Measurements from ENCODE around the gene HOGA1.

The HOGA1 gene

GRCh38 chr10:97583476-97583875 is 713 bp upstream of the HOGA1 start:
- H3K36me3 ChIP-seq (ENCODE audit: insufficient read depth, low read length), result no peaks in the 10 kb centered on the region
- H3K4me1 ChIP-seq (ENCODE audit: insufficient read depth, low read length), result no peaks in the 10 kb centered on the region
- H3K9me3 ChIP-seq (ENCODE audit: insufficient read depth, low read depth, low read length), result no peaks in the 10 kb centered on the region
- no peaks in the 10 kb centered on the region for H3K27me3 ChIP-seq (ENCODE audit: insufficient read depth, low read length)
- no peak overlapping the region for H3K4me3 ChIP-seq (ENCODE audit: low read length)
- no peak overlapping the region for H3K9ac ChIP-seq (ENCODE audit: low read depth, low read length)
- no peak overlapping the region for H3K27ac ChIP-seq (ENCODE audit: low read depth, low read length)
- WGBS, result 94% methylated on average over 13 of the region's 13 CpGs

DNA sequence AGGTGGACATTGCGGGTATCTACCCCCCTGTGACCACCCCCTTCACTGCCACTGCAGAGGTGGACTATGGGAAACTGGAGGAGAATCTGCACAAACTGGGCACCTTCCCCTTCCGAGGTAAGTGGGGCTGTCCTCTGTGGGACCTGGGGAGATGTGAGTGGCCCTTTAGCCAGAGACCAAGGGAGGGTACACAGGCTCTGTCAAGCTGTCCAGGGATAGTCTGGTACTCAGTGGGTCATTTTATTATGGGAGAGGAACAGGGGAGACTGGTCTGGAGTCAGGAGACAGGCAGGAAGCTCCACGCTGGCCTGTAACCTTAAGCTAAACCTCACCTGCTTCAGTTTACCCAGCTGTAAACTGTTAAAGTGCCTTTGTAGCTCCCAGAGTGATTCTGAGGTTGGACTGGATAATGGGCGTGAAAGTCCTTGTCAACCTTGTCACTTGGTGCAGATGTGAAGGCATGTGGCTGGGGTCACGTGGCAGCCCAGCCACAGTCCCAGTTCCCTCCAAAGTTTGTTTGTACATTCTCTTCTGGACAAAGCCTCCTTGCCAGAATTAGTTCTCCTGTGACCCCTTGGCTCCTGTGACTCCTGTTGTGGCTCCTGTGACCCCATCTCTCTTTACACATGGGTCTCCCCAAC is 729 bp downstream of the HOGA1 start:
- 94% methylated on average over 4 of the region's 5 CpGs for WGBS
- Histone ChIP-seq H3K27ac (ENCODE audit: low read depth, low read length) (no peak overlapping the region), H3K27me3 (ENCODE audit: insufficient read depth, low read length) (no peaks in the 10 kb centered on the region), H3K4me3 (ENCODE audit: low read length) (no peak overlapping the region), H3K9ac (ENCODE audit: low read depth, low read length) (no peak overlapping the region), H3K36me3 (ENCODE audit: insufficient read depth, low read length) (no peaks in the 10 kb centered on the region), H3K9me3 (ENCODE audit: insufficient read depth, low read depth, low read length) (no peaks in the 10 kb centered on the region), H3K4me1 (ENCODE audit: insufficient read depth, low read length) (no peaks in the 10 kb centered on the region)

DNA sequence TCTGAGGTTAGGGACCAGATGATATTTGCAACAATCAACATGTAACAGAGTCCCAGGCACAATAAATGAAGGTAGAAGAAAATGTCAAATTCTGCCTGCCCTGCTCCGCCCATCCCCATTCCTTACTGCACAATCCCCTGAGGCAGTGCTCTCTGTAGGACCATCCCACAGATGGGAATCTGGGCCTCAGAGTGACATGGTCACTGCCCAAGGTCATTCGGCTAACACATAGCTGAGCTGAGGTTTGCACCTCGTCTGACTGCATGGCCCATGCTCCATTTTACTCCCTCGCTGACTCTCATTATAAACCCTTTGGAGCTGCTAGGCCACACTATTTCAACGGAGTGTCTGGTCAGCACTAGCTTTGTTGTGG is 1.2 kb downstream of the HOGA1 start:
- 89% methylated on average over 5 of the region's 5 CpGs for WGBS
- Histone ChIP-seq H3K36me3 (ENCODE audit: insufficient read depth, low read length) (no peaks in the 10 kb centered on the region), H3K4me3 (ENCODE audit: low read length) (no peak overlapping the region), H3K27me3 (ENCODE audit: insufficient read depth, low read length) (no peaks in the 10 kb centered on the region), H3K9ac (ENCODE audit: low read depth, low read length) (no peak overlapping the region), H3K9me3 (ENCODE audit: insufficient read depth, low read depth, low read length) (no peaks in the 10 kb centered on the region), H3K27ac (ENCODE audit: low read depth, low read length) (no peak overlapping the region), H3K4me1 (ENCODE audit: insufficient read depth, low read length) (no peaks in the 10 kb centered on the region)

GRCh38 chr10:97587183-97587582 is 3.0 kb downstream of the HOGA1 start:
- H3K4me3 ChIP-seq (ENCODE audit: low read length), result no peak overlapping the region
- no peaks in the 10 kb centered on the region for H3K9me3 ChIP-seq (ENCODE audit: insufficient read depth, low read depth, low read length)
- H3K27me3 ChIP-seq (ENCODE audit: insufficient read depth, low read length), result no peaks in the 10 kb centered on the region
- no peaks in the 10 kb centered on the region for H3K4me1 ChIP-seq (ENCODE audit: insufficient read depth, low read length)
- no peaks in the 10 kb centered on the region for H3K36me3 ChIP-seq (ENCODE audit: insufficient read depth, low read length)
- H3K27ac ChIP-seq (ENCODE audit: low read depth, low read length), result no peak overlapping the region
- WGBS, result 89% methylated on average over 2 of the region's 2 CpGs
- no peak overlapping the region for H3K9ac ChIP-seq (ENCODE audit: low read depth, low read length)

DNA sequence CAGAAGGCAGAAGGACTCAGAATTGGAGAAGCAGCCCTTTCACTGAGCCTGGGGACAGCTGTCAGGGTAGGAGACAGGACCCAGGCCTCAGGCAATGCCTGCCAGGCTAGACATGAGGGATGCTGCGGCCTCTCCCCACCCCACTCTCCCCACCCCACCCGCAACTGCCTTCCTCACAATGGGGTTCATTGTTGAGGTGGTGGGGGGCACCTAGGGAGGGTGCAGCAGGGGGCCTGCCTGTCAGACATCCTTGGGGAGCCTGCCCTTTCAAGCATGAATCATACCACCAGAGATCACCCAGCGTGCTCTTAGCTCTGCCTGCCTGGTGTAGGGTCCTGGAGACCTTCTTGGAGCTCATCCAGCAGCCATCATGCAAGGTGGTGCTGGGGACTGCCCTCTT is 5.3 kb downstream of the HOGA1 start, which contains the start of gene C10orf62:
C10orf62 (plus strand) TSS at position 243 of the 400 bp plus-strand sequence. CDS start 177 bp downstream, outside the sequence.
- Histone ChIP-seq H3K9me3 (ENCODE audit: insufficient read depth, low read depth, low read length) (no peaks in the 10 kb centered on the region), H3K27ac (ENCODE audit: low read depth, low read length) (no peak within 1 kb of the TSS), H3K9ac (ENCODE audit: low read depth, low read length) (no peak within 1 kb of the TSS), H3K36me3 (ENCODE audit: insufficient read depth, low read length) (no peaks in the 10 kb centered on the region), H3K27me3 (ENCODE audit: insufficient read depth, low read length) (no peaks in the 10 kb centered on the region), H3K4me3 (ENCODE audit: low read length) (no peak within 1 kb of the TSS), H3K4me1 (ENCODE audit: insufficient read depth, low read length) (no peaks in the 10 kb centered on the region)
- WGBS, result 78% methylated on average over 1 of the region's 3 CpGs

DNA sequence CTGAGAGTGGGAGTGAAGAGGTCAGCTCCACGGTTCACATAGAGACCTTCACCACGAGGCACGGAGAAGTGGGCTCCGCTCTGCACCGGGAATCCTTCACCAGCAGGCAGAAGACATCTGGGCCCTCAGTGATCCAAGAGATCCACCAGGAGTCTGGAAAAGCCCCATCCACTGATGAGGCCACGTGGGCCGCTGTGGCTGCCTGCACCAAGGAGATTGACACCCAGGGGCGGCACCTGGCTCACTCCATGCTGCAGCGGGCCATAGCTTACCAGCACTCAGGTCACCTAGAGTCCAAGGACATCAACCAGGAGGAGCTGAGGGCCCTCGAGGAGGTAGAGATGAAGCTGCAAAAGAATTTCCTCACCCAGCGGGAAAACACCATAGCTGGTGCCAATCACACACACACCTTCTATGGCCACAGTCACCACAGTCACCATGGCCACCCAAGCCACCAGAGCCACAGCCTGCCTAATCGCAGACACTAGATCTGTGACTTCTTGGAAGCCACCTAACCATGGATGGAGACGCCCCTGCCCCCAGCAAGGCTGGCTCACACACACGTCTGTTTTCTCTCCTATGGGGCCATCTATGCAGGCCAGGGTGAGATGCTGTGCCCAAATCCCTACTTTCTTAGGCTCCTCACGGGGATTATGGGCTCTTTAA is 6.0 kb downstream of the HOGA1 start:
- Histone ChIP-seq H3K4me3 (ENCODE audit: low read length) (no peak overlapping the region), H3K4me1 (ENCODE audit: insufficient read depth, low read length) (no peaks in the 10 kb centered on the region), H3K36me3 (ENCODE audit: insufficient read depth, low read length) (no peaks in the 10 kb centered on the region), H3K27ac (ENCODE audit: low read depth, low read length) (no peak overlapping the region), H3K9me3 (ENCODE audit: insufficient read depth, low read depth, low read length) (no peaks in the 10 kb centered on the region), H3K27me3 (ENCODE audit: insufficient read depth, low read length) (no peaks in the 10 kb centered on the region), H3K9ac (ENCODE audit: low read depth, low read length) (no peak overlapping the region)
- WGBS, result 96% methylated on average over 15 of the region's 15 CpGs

DNA sequence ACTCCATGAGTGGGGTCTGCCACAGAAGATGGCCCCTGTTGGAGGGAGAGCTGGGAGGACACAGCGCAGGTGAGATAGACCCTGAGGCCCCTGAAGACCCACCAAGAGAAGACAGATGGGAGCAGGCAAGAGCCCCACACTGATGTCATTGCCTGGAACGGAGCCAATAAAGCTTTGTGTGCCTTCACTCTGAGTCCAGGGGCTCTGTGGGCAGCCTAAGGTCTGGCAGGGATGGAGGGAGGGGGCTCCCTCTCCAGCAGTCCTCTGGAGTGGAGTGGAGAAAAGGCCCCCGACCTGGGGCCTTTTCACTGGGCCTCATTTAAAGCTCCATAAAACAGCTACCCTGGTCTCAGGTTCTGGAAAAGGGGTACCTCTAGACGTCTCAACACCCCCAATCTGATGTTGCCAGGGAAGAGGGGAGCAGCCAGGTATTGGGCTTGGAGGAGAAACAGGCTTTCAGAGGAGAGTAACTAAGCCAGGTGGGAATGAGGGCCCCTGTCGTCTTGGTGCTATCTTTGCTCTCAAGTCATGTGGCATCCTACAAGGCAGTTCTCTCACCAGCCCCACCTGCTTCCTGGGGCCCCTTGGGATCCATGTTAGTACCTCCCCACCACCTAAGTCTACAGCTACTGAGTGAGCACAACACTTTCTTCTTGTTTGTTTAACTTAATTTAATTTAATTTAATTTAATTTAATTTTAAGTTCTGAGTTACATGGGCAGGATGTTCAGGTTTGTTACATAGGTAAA is 6.7 kb downstream of the HOGA1 start:
- H3K9me3 ChIP-seq (ENCODE audit: insufficient read depth, low read depth, low read length), result no peaks in the 10 kb centered on the region
- H3K9ac ChIP-seq (ENCODE audit: low read depth, low read length), result no peak overlapping the region
- no peak overlapping the region for H3K27ac ChIP-seq (ENCODE audit: low read depth, low read length)
- 89% methylated on average over 5 of the region's 5 CpGs for WGBS
- no peaks in the 10 kb centered on the region for H3K36me3 ChIP-seq (ENCODE audit: insufficient read depth, low read length)
- no peaks in the 10 kb centered on the region for H3K4me1 ChIP-seq (ENCODE audit: insufficient read depth, low read length)
- no peak overlapping the region for H3K4me3 ChIP-seq (ENCODE audit: low read length)
- no peaks in the 10 kb centered on the region for H3K27me3 ChIP-seq (ENCODE audit: insufficient read depth, low read length)

GRCh38 chr10:97593421-97593820 is 9.2 kb downstream of the HOGA1 start:
- Histone ChIP-seq H3K4me1 (ENCODE audit: insufficient read depth, low read length) (no peaks in the 10 kb centered on the region), H3K27ac (ENCODE audit: low read depth, low read length) (no peak overlapping the region), H3K4me3 (ENCODE audit: low read length) (no peak overlapping the region), H3K9me3 (ENCODE audit: insufficient read depth, low read depth, low read length) (no peaks in the 10 kb centered on the region), H3K9ac (ENCODE audit: low read depth, low read length) (no peak overlapping the region), H3K27me3 (ENCODE audit: insufficient read depth, low read length) (no peaks in the 10 kb centered on the region), H3K36me3 (ENCODE audit: insufficient read depth, low read length) (no peaks in the 10 kb centered on the region)
- whole genome bisulfite sequencing, result 87% methylated on average over 4 of the region's 4 CpGs

DNA sequence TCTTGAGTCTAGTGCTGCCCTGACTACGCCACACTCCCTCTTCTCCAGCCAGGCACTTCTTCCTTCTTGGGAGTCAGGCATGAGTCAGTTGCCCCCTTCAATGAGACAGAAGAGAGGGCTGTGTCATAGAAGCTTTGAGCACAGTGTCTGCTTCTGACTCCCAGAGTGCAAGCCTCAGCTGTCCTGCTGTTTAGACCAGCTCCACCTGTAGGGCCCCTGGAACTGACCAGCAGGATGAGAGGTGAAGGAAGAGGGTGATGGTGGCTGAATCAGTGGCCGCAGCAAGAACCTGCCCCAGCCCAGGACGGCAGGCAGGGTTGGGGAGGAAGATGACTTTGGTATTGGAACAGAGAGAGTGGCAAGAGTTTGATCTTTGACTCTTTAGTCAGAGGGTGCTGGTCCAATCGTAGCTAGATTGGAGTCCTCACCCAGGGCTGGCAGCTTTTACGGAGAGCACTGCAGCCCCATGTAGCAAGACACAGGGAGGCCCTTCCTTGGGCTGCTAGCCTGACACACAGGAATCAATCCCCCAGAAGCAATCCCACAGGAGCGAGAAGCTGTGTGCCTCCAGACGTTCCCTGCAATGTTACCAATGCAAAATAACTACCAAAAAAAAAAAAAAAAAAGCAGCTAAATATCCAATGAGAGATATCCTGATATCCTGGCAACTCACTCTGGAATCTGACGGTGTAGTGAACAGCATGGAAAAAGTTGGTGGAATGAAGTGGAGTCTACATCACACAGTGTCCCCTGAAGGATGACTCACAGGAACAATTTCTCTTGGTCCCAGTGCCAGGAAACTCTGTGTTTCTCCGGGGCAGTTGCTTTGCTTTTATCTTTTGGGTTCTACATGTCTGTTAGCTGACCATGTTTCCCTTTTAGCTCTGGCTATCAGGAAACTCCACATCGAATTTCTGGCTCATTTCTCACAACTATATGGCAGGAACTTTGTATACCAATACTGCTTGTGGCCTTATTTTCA is 12.2 kb downstream of the HOGA1 start:
- H3K27me3 ChIP-seq (ENCODE audit: insufficient read depth, low read length), result no peaks in the 10 kb centered on the region
- no peaks in the 10 kb centered on the region for H3K36me3 ChIP-seq (ENCODE audit: insufficient read depth, low read length)
- WGBS, result 86% methylated on average over 10 of the region's 10 CpGs
- no peak overlapping the region for H3K9ac ChIP-seq (ENCODE audit: low read depth, low read length)
- H3K4me1 ChIP-seq (ENCODE audit: insufficient read depth, low read length), result no peaks in the 10 kb centered on the region
- H3K9me3 ChIP-seq (ENCODE audit: insufficient read depth, low read depth, low read length), result no peaks in the 10 kb centered on the region
- H3K4me3 ChIP-seq (ENCODE audit: low read length), result no peak overlapping the region
- H3K27ac ChIP-seq (ENCODE audit: low read depth, low read length), result no peak overlapping the region

DNA sequence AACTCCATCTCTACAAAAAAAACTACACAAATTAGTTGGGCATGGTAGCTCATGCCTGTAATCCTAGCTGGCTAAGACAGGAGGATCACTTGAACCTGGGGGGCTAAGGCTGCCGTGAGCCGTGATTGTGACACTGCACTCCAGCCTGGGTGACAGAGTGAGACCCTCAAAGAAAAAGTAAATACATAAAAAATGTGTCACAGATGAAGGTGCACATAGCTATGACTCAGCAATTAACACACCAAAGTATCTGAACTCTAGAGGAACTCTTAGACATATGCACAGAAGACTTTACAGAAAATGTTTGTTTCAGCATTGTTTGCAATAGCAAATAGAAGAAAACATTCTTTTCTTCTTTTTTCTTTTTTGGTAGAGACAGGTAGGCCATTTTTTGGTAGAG is 13.6 kb downstream of the HOGA1 start:
- Histone ChIP-seq H3K4me3 (ENCODE audit: low read length) (no peak overlapping the region), H3K4me1 (ENCODE audit: insufficient read depth, low read length) (no peaks in the 10 kb centered on the region), H3K9ac (ENCODE audit: low read depth, low read length) (no peak overlapping the region), H3K36me3 (ENCODE audit: insufficient read depth, low read length) (no peaks in the 10 kb centered on the region), H3K9me3 (ENCODE audit: insufficient read depth, low read depth, low read length) (no peaks in the 10 kb centered on the region), H3K27me3 (ENCODE audit: insufficient read depth, low read length) (no peaks in the 10 kb centered on the region), H3K27ac (ENCODE audit: low read depth, low read length) (no peak overlapping the region)
- WGBS, result 92% methylated on average over 2 of the region's 2 CpGs

Data from HUES64 (cell line).